ENCODE measurements around the gene SULT1E1. TPM values are rescaled to one million over a fixed set of nuclear protein-coding genes. Genes with fewer than 3 reads are reported as not detected.

SULT1E1 gene
- total RNA-seq, 2 experiments from 2014 or later, result not detected

- CTCF ChIA-PET, result no interaction called here
Observed at GRCh38 chr4:69816236-69816635, 43.7 kb downstream of the SULT1E1 start.

GRCh38 chr4:69813628-69814027, 46.3 kb downstream of the SULT1E1 start:
- Mint-ChIP-seq H3K4me3 (no peak overlapping the region), H3K27me3 (no peaks in the 10 kb centered on the region), H3K4me1 (no peaks in the 10 kb centered on the region), H3K9me3 (no peaks in the 10 kb centered on the region), H3K27ac (no peak overlapping the region), H3K36me3 (ENCODE audit: low read depth) (no peaks in the 10 kb centered on the region)
- POLR2A ChIA-PET, result interaction anchor here (0.6 kb wide), 1 partner anchor 108 kb away, joined by 3 read pairs; no protein-coding TSS in a partner anchor
- CTCF ChIA-PET, result interaction anchor here (0.6 kb wide), 1 partner anchor 11 kb away, joined by 3 read pairs; no protein-coding TSS in a partner anchor
- DNase-seq, result no peak

More at GRCh38 chr4:69816236-69816635, 43.7 kb downstream of the SULT1E1 start:
- no peak for DNase-seq
- H3K27me3 Mint-ChIP-seq, result no peaks in the 10 kb centered on the region
- no peak overlapping the region for H3K27ac Mint-ChIP-seq
- H3K4me3 Mint-ChIP-seq, result no peak overlapping the region
- no peaks in the 10 kb centered on the region for H3K9me3 Mint-ChIP-seq
- no peaks in the 10 kb centered on the region for H3K36me3 Mint-ChIP-seq (ENCODE audit: low read depth)
- no peaks in the 10 kb centered on the region for H3K4me1 Mint-ChIP-seq
- POLR2A ChIA-PET, result no interaction called here

- ChIA-PET CTCF (no interaction called here), POLR2A (no interaction called here)
- Mint-ChIP-seq H3K27me3 (no peaks in the 10 kb centered on the region), H3K27ac (no peak overlapping the region), H3K4me1 (no peaks in the 10 kb centered on the region), H3K9me3 (peaks cover 5% of the 10 kb centered on the region), H3K36me3 (ENCODE audit: low read depth) (no peaks in the 10 kb centered on the region), H3K4me3 (no peak overlapping the region)
- no peak for DNase-seq
Observed at GRCh38 chr4:69811166-69811565, 48.8 kb downstream of the SULT1E1 start.

- DNase-seq, result no peak
- no peaks in the 10 kb centered on the region for H3K36me3 Mint-ChIP-seq (ENCODE audit: low read depth)
- POLR2A ChIA-PET, result no interaction called here
- no peaks in the 10 kb centered on the region for H3K27me3 Mint-ChIP-seq
- no peaks in the 10 kb centered on the region for H3K4me1 Mint-ChIP-seq
- H3K27ac Mint-ChIP-seq, result no peak overlapping the region
- CTCF ChIA-PET, result no interaction called here
- H3K4me3 Mint-ChIP-seq, result no peak overlapping the region
- H3K9me3 Mint-ChIP-seq, result no peaks in the 10 kb centered on the region
Observed at GRCh38 chr4:69800599-69800998, 59.3 kb downstream of the SULT1E1 start.

- no peaks in the 10 kb centered on the region for H3K36me3 Mint-ChIP-seq (ENCODE audit: low read depth)
- H3K4me1 Mint-ChIP-seq, result no peaks in the 10 kb centered on the region
- POLR2A ChIA-PET, result no interaction called here
- H3K27ac Mint-ChIP-seq, result no peak overlapping the region
- no peak for DNase-seq
- no peaks in the 10 kb centered on the region for H3K27me3 Mint-ChIP-seq
- H3K9me3 Mint-ChIP-seq, result no peaks in the 10 kb centered on the region
- no peak overlapping the region for H3K4me3 Mint-ChIP-seq
- CTCF ChIA-PET, result no interaction called here
Observed at GRCh38 chr4:69799337-69799736, 60.6 kb downstream of the SULT1E1 start.

- no peaks in the 10 kb centered on the region for H3K4me1 Mint-ChIP-seq
- DNase-seq, result no peak
- no peak overlapping the region for H3K27ac Mint-ChIP-seq
- POLR2A ChIA-PET, result no interaction called here
- H3K9me3 Mint-ChIP-seq, result no peaks in the 10 kb centered on the region
- CTCF ChIA-PET, result no interaction called here
- H3K4me3 Mint-ChIP-seq, result no peak overlapping the region
- H3K27me3 Mint-ChIP-seq, result no peaks in the 10 kb centered on the region
- no peaks in the 10 kb centered on the region for H3K36me3 Mint-ChIP-seq (ENCODE audit: low read depth)
Observed at GRCh38 chr4:69793732-69794131, 66.2 kb downstream of the SULT1E1 start.

Other genes starting within 250 kb of the SULT1E1 start
- gene UGT2A2, start 220.5 kb downstream of the SULT1E1 start, total RNA-seq, result not detected
- gene UGT2A1, start 206.9 kb downstream of the SULT1E1 start, total RNA-seq, result not detected
- 1 to 10 TPM; 6.3 to 7.1 TPM for gene SULT1B1, start 99.5 kb downstream of the SULT1E1 start, total RNA-seq
- not detected for gene CSN1S1, start 70.9 kb upstream of the SULT1E1 start, total RNA-seq
- gene CSN2, start 105.6 kb upstream of the SULT1E1 start, total RNA-seq, result not detected
- gene STATH, start 135.8 kb upstream of the SULT1E1 start, total RNA-seq, result not detected
- not detected for gene HTN3, start 168.3 kb upstream of the SULT1E1 start, total RNA-seq
- gene HTN1, start 190.3 kb upstream of the SULT1E1 start, total RNA-seq, result not detected

Measured in activated CD4-positive, alpha-beta T cell treated with anti-CD3 and anti-CD28 coated beads, Interleukin-2, amount 10 ng/mL, durations not matched to agents 7 days and 5 days (primary cell).